TTC549 (cell line): ENCODE data around the gene STX19.
"Not testable (repeated sequence)": the region's sequence is repeated elsewhere in the genome, so short reads cannot be mapped to it uniquely, and the experiment has no call there.

Source experiments
- FAIRE-seq: peaks from 2 replicates; lab custom pipeline; 2012; peaks lifted over from hg19 to GRCh38; lab: Jason Lieb, UNC

The STX19 gene

GRCh38 chr3:94028093-94028837 is at the start of gene STX19:
STX19 (minus strand) TSS chr3:94028597; CDS start chr3:94015269, 13,328 bp downstream.
- FAIRE-seq: no peak

GRCh38 chr3:94076055-94076454 is 47.7 kb upstream of the STX19 start:
- FAIRE-seq: no peak

GRCh38 chr3:94071713-94072284 is 43.4 kb upstream of the STX19 start:
- FAIRE-seq: no peak

DNA sequence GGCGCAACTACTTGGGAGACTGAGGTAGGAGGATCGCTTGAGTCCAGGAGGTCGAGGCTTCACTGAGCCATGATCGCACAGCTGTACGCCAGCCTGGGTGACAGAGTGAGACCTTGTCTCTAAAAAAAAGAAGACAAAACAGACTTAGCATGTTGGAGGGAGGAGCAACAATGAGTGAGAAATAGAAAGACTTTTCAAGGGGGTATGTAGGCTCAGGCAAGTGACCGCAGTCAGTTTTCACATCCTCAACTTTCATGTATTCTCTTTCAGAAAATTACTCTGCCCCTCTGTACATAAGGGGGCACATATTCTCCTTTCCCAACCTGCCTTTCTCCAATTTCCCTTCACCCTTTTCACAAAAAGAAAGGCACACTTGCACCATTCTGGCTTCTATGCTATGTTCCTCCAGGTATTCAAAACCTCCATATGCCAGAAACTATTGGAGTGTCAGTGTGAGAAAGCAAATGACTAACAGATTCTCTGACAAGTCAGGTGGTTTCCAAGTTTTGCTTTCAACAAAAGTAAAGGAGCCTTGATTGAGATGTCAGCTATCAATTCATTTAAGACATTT is 42.0 kb upstream of the STX19 start:
- FAIRE-seq: no peak

DNA sequence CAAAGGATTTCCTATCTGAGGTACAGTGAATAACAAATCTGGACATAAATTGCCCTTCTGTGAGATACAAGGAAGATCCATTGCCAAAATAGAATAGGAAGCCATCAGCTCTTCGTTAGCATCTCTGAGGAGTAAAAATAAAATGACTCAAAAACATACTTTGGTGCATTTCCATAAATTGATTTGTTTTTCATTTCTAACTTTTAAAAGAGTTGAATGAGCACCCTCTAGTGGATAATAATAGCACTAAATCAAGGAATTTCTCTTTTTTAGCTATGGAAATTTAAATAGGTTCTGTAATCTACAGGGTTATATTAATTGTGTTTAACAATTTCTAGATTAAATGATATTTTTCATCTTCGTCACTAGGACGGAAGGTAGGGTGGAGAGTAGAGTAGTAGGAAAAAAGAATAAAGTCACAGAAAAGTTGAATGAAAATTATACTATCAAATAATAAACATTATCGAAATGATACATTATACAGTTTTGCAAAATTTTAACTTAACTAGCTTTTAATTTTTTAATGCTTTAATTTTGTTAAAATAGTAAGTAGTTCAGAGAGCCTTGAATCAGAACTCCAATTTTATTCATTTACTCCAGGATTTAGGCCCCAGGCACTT is 40.9 kb upstream of the STX19 start:
- peak; percentile 89 for FAIRE-seq

- FAIRE-seq: no peak
Measured at GRCh38 chr3:94066506-94067500, 38.4 kb upstream of the STX19 start.

DNA sequence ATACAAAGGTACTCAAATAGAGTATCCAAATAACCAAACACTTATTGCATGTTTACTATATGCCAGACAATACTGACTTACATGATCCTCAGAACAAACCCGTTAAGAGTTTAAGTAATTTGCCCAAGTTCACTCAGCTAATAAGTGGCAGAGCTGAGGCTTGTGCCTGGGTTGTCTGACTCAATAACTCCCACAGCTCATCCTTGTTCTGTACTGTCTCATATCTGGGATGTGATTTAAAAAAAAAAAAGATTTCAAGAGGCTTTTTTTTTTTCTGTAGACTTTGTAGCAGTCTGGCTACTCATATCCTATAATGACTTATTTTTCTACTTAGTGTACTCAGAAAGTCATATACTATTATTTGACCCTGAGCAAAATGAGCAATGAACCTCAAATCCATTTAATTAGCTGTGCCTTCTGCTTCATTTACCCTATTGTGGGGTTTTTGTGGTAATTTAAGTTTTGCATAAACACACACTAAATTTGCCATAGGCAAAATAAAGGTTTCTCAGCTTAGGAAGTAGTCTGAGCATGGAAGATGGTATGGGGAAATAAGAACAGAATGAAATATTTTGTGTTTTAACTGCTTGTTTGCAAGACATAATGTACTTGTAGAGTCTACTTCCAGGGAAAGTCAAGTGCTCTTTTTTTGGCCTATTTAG is 37.6 kb upstream of the STX19 start:
- no peak for FAIRE-seq

DNA sequence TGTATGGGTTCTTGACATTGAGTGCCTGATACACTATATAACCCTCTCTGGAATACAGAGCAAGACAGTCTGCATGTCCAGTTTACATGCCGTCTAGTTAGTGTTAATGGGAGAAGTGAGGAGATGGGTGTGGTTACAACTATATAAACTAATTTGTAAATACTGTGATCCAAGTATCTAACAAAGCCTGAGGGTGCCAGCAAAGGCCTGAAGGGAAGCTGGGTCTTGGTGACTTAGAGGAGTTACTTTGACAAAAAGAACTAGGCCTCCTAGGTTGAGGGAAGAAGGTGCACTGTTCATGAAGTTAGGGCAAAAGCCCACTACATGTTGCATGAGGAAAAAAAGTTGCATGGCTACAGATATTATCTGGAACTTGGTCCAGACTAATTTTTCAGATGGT is 36.7 kb upstream of the STX19 start:
- FAIRE-seq: no peak

- no peak for FAIRE-seq
Measured at GRCh38 chr3:94064243-94064860, 36.0 kb upstream of the STX19 start.

DNA sequence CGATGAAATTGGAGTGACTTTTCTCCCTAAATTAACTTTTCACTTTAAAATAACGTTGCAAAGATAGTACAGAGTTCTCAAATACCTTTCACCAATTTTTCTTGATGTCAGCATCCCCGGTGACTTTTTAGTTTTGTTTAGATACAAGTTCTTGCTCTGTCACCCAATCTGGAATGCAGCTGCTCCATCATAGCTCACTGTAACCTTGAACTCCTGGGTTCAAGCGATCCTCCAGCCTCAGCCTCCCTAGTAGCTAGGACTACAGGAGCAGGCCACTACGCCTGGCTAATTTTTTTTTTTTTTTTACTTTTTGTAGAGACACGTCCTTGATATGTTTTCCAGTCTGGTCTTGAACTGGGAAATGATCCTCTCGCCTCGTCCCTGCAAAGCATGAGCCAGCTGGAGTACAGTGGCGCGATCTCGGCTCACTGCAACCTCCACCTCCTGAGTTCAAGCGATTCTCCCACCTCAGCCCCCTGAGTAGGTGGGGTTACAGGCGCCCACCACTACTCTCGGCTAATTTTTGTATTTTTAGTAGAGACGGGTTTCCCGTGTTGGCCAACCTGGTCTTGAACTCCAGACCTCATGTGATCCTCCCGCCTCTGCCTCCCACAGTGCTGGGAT is 35.2 kb upstream of the STX19 start:
- no peak for FAIRE-seq

GRCh38 chr3:94062513-94063404 is 34.4 kb upstream of the STX19 start, which contains the start of the genes DHFR2 and NSUN3:
DHFR2 (minus strand) TSS chr3:94062916; CDS start chr3:94061511, 1,405 bp downstream.
NSUN3 (plus strand) TSS chr3:94063061; CDS start chr3:94063127, 66 bp downstream.
- peak; percentile 93 for FAIRE-seq

- FAIRE-seq: no peak
Measured at GRCh38 chr3:94061297-94061696, 32.9 kb upstream of the STX19 start.

GRCh38 chr3:94050546-94050945 is 22.1 kb upstream of the STX19 start:
- FAIRE-seq: no peak

GRCh38 chr3:94049267-94049666 is 20.9 kb upstream of the STX19 start:
- no peak for FAIRE-seq

- no peak for FAIRE-seq
Measured at GRCh38 chr3:94046533-94046932, 18.1 kb upstream of the STX19 start.

DNA sequence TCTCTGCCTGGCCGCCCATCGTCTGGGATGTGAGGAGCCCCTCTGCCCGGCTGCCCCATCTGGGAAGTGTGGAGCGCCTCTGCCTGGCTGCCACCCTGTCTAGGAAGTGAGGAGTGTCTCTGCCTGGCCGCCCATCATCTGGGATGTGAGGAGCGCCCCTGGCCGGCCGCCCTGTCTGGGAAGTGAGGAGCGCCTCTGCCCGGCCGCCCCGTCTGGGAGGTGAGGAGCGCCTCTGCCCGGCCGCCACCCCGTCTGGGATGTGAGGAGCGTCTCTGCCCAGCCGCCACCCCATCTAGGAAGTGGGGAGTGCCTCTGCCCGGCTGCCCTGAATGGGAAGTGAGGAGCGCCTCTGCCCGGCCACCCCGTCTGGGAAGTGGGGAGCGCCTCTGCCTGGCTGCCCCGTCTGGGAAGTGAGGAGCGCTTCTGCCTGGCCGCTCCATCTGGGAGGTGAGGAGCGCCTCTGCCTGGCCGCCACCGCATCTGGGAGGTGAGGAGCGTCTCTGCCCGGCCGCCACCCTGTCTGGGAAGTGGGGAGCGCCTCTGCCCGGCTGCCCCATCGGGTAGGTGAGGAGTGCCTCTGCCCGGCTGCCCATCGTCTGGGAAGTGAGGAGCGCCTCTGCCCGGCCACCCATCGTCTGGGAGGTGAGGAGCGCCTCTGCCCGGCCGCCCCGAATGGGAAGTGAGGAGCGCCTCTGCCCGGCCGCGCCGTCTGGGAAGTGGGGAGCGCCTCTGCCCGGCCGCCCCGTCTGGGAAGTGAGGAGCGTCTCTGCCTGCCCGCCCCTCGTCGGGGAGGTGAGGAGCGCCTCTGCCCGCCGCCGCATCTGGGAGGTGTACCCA is 15.9 kb upstream of the STX19 start:
- not testable (repeated sequence) for FAIRE-seq

GRCh38 chr3:94043285-94043684 is 14.9 kb upstream of the STX19 start:
- no peak for FAIRE-seq

DNA sequence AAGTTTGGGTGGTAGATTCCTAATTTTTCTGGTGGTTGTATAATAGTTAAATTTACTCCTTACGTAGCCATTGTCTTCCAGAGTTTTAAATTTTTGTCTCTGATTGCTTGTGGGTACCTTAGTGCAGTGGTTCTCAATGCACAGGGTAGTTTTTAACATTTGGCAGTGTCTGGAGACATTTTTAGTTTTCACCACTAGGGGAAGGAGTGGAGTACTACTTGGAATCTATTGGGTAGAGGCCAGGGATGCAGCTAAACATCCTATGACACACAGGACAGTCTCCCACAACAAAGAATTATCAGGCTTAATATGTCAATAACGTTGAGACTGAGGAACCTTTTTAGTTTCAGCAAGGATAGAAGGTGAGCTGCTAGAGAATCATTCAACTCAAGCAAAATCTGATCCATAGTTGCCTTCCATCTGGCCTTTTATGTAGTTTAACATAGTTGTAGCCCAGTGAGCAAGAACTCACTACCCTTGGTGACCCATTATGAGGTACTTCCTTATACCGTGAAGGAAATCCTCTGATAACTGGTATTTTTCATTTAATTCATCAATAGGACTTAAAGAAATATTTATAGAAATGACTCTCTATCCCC is 8.6 kb upstream of the STX19 start:
- FAIRE-seq: no peak
